Activated B cell treated with CpG ODN at 0.5 μM for 24 hours (primary cell): ENCODE measurements around the gene ZNF319. TPM values are rescaled to one million over a fixed set of nuclear protein-coding genes. Genes with fewer than 3 reads are reported as not detected.

Experiments
- ATAC-seq: fragments of 200-7000 bp; cut with Tn5 transposase; one replicate; pipeline ENCODE4 v1.10.0; 2021; ENCODE audit warnings: low read depth, mild to moderate bottlenecking, moderate library complexity
- CTCF ChIA-PET: fragments of 350-600 bp; sonication (Branson Sonifier 250); formaldehyde crosslinking; loops from one replicate; lab custom pipeline; 2021; ENCODE audit warnings: antibody characterized with exemption; lab: Charles Lee
- POLR2A ChIA-PET: fragments of 350-600 bp; sonication (Branson Sonifier 250); formaldehyde crosslinking; loops from one replicate; lab custom pipeline; 2021; ENCODE audit warnings: antibody characterized with exemption; lab: Charles Lee
- DNase-seq: peaks from one replicate; pipeline ENCODE4 v3.0.0; 2022
- H3K27ac Mint-ChIP-seq: one replicate; pipeline ENCODE4 v1.8.0; 2020; ENCODE audit warnings: mixed read lengths
- H3K27me3 Mint-ChIP-seq: one replicate; pipeline ENCODE4 v1.8.0; 2021; ENCODE audit warnings: mixed read lengths
- H3K36me3 Mint-ChIP-seq: one replicate; pipeline ENCODE4 v1.8.0; 2021; ENCODE audit warnings: low read depth, mixed read lengths
- H3K4me1 Mint-ChIP-seq: one replicate; pipeline ENCODE4 v1.8.0; 2021; ENCODE audit warnings: mixed read lengths
- H3K4me3 Mint-ChIP-seq: one replicate; pipeline ENCODE4 v1.8.0; 2020; ENCODE audit warnings: mild to moderate bottlenecking, mixed read lengths
- H3K9me3 Mint-ChIP-seq: one replicate; pipeline ENCODE4 v1.8.0; 2020; ENCODE audit warnings: mixed read lengths
- CTCF ChIP-seq: fragments of 200-600 bp; IDR thresholded peaks from one replicate; pipeline ENCODE4 v1.8.0; 2022; ENCODE audit warnings: antibody characterized with exemption, mild to moderate bottlenecking
- intact Hi-C: fragments of 100-400 bp; cut with micrococcal nuclease; formaldehyde crosslinking; loops from one replicate; pipeline ENCODE4 v1.15.1; 2024
- total RNA-seq: library from RNA; stranded (reverse); gene quantifications from 2 replicates; pipeline ENCODE4 v1.2.3, GENCODE V29; 2022

Gene ZNF319
- total RNA-seq, 1 donor from 2014 or later = 10.6 TPM

GRCh38 chr16:57950382-57950781, 50.1 kb downstream of the ZNF319 start:
- H3K36me3 Mint-ChIP-seq = no peaks in the 10 kb centered on the region
- DNase-seq (no peak), ATAC-seq (no peak)
- no peak for TF ChIP-seq CTCF
- H3K9me3 Mint-ChIP-seq = peaks cover 5% of the 10 kb centered on the region
- ChIA-PET CTCF (no interaction called here), POLR2A (no interaction called here)
- intact Hi-C loops = no loop called here
- no peak overlapping the region for H3K27ac Mint-ChIP-seq
- H3K4me3 Mint-ChIP-seq = no peak overlapping the region
- H3K27me3 Mint-ChIP-seq = peaks cover 6% of the 10 kb centered on the region
- H3K4me1 Mint-ChIP-seq = no peaks in the 10 kb centered on the region

GRCh38 chr16:57949595-57950238, 50.8 kb downstream of the ZNF319 start:
- ATAC-seq = no peak
- Mint-ChIP-seq H3K27me3 (peaks cover 6% of the 10 kb centered on the region), H3K4me1 (no peaks in the 10 kb centered on the region), H3K36me3 (no peaks in the 10 kb centered on the region), H3K9me3 (peaks cover 5% of the 10 kb centered on the region), H3K27ac (no peak overlapping the region), H3K4me3 (no peak overlapping the region)
- CTCF ChIA-PET = no interaction called here
- TF ChIP-seq CTCF = no peak
- intact Hi-C loops = no loop called here
- POLR2A ChIA-PET = no interaction called here
- no peak for DNase-seq

GRCh38 chr16:57949013-57949412, 51.5 kb downstream of the ZNF319 start:
- Mint-ChIP-seq H3K4me3 (no peak overlapping the region), H3K27ac (no peak overlapping the region), H3K36me3 (no peaks in the 10 kb centered on the region), H3K4me1 (no peaks in the 10 kb centered on the region), H3K27me3 (peaks cover 6% of the 10 kb centered on the region), H3K9me3 (peaks cover 5% of the 10 kb centered on the region)
- TF ChIP-seq CTCF = no peak
- intact Hi-C loops = no loop called here
- DNase-seq (no peak), ATAC-seq (no peak)
- CTCF ChIA-PET = no interaction called here
- POLR2A ChIA-PET = no interaction called here

- Mint-ChIP-seq H3K4me1 (no peaks in the 10 kb centered on the region), H3K4me3 (no peak overlapping the region), H3K36me3 (no peaks in the 10 kb centered on the region), H3K9me3 (peaks cover 5% of the 10 kb centered on the region), H3K27me3 (peaks cover 6% of the 10 kb centered on the region), H3K27ac (no peak overlapping the region)
- TF ChIP-seq CTCF = no peak
- DNase-seq = no peak
- ChIA-PET CTCF (no interaction called here), POLR2A (no interaction called here)
- intact Hi-C loops = no loop called here
- no peak for ATAC-seq
Observed at GRCh38 chr16:57948027-57948426, 52.4 kb downstream of the ZNF319 start.

- ATAC-seq = no peak
- intact Hi-C loops = no loop called here
- CTCF ChIA-PET = no interaction called here
Observed at GRCh38 chr16:57947261-57947660, 53.2 kb downstream of the ZNF319 start.

More at GRCh38 chr16:57947261-57947660, 53.2 kb downstream of the ZNF319 start:
- Mint-ChIP-seq H3K9me3 (peaks cover 5% of the 10 kb centered on the region), H3K4me1 (no peaks in the 10 kb centered on the region), H3K27ac (no peak overlapping the region), H3K36me3 (no peaks in the 10 kb centered on the region), H3K4me3 (no peak overlapping the region), H3K27me3 (peaks cover 6% of the 10 kb centered on the region)
- TF ChIP-seq CTCF = no peak
- POLR2A ChIA-PET = no interaction called here
- no peak for DNase-seq
